Measurements from ENCODE around the gene TNNT2. TPM values are rescaled to one million over a fixed set of nuclear protein-coding genes. Genes with fewer than 3 reads are reported as not detected.

The TNNT2 gene
- total RNA-seq, 1 donor from 2014 or later: 9,445 TPM

GRCh38 chr1:201361652-201362504 is 15.6 kb downstream of the TNNT2 start:
- no peak for ATAC-seq
- DNase-seq (ENCODE audit: missing footprints): peak; percentile 34
- intact Hi-C loops (cut with DNase I): loop anchor here (5.0 kb wide), 1 partner anchor 110 kb away; no protein-coding TSS in a partner anchor

- intact Hi-C loops (cut with DNase I): loop anchor here (5.0 kb wide), 1 partner anchor 109 kb away; no protein-coding TSS in a partner anchor
- DNase-seq (ENCODE audit: missing footprints) (peak; percentile 32), ATAC-seq (no peak)
These were observed 16.4 kb downstream of the TNNT2 start for GRCh38 chr1:201360901-201361651.

GRCh38 chr1:201360486-201360885 is 17.0 kb downstream of the TNNT2 start:
- intact Hi-C loops (cut with DNase I): loop anchor here (5.0 kb wide), 1 partner anchor 108 kb away; no protein-coding TSS in a partner anchor
- peak; percentile 32 for DNase-seq (ENCODE audit: missing footprints)
- ATAC-seq: no peak

- no peak for DNase-seq (ENCODE audit: missing footprints)
These were observed 17.6 kb downstream of the TNNT2 start for GRCh38 chr1:201359873-201360210.

GRCh38 chr1:201359031-201359872 is 18.2 kb downstream of the TNNT2 start:
- ATAC-seq: no peak
- intact Hi-C loops (cut with DNase I): no loop called here
- DNase-seq (ENCODE audit: missing footprints): peak; percentile 15

More at GRCh38 chr1:201359873-201360210, 17.6 kb downstream of the TNNT2 start:
- intact Hi-C loops (cut with DNase I): loop anchor here (5.0 kb wide), 1 partner anchor 108 kb away; no protein-coding TSS in a partner anchor
- ATAC-seq: no peak

- ATAC-seq (no peak), DNase-seq (ENCODE audit: missing footprints) (no peak)
- intact Hi-C loops (cut with DNase I): no loop called here
These were observed 18.9 kb downstream of the TNNT2 start for GRCh38 chr1:201358596-201358995.

- ATAC-seq: peak; percentile 35
- intact Hi-C loops (cut with DNase I): no loop called here
- no peak for DNase-seq (ENCODE audit: missing footprints)
These were observed 19.7 kb downstream of the TNNT2 start for GRCh38 chr1:201357636-201358348.

GRCh38 chr1:201357211-201357610 is 20.3 kb downstream of the TNNT2 start:
- DNase-seq (ENCODE audit: missing footprints): no peak
- ATAC-seq: peak; percentile 40
- intact Hi-C loops (cut with DNase I): no loop called here

- DNase-seq (ENCODE audit: missing footprints) (no peak), ATAC-seq (peak; percentile 6)
- intact Hi-C loops (cut with DNase I): no loop called here
These were observed 20.8 kb downstream of the TNNT2 start for GRCh38 chr1:201356701-201357100.

- ATAC-seq (peak; percentile 1), DNase-seq (ENCODE audit: missing footprints) (no peak)
- intact Hi-C loops (cut with DNase I): no loop called here
These were observed 21.2 kb downstream of the TNNT2 start for GRCh38 chr1:201356236-201356635.

- intact Hi-C loops (cut with DNase I): no loop called here
- DNase-seq (ENCODE audit: missing footprints) (no peak), ATAC-seq (no peak)
These were observed 22.0 kb downstream of the TNNT2 start for GRCh38 chr1:201355471-201355870.

- no peak for ATAC-seq
- no peak for DNase-seq (ENCODE audit: missing footprints)
- intact Hi-C loops (cut with DNase I): no loop called here
These were observed 22.6 kb downstream of the TNNT2 start for GRCh38 chr1:201354901-201355295.

GRCh38 chr1:201354151-201354900 is 23.2 kb downstream of the TNNT2 start:
- DNase-seq (ENCODE audit: missing footprints) (no peak), ATAC-seq (no peak)
- intact Hi-C loops (cut with DNase I): no loop called here

GRCh38 chr1:201353186-201353940 is 24.1 kb downstream of the TNNT2 start:
- intact Hi-C loops (cut with DNase I): no loop called here
- no peak for ATAC-seq
- DNase-seq (ENCODE audit: missing footprints): no peak

GRCh38 chr1:201351617-201352016 is 25.9 kb downstream of the TNNT2 start:
- intact Hi-C loops (cut with DNase I): no loop called here
- DNase-seq (ENCODE audit: missing footprints) (no peak), ATAC-seq (no peak)

GRCh38 chr1:201350884-201351283 is 26.6 kb downstream of the TNNT2 start:
- intact Hi-C loops (cut with DNase I): no loop called here
- no peak for DNase-seq (ENCODE audit: missing footprints)
- ATAC-seq: no peak

- intact Hi-C loops (cut with DNase I): no loop called here
- DNase-seq (ENCODE audit: missing footprints) (no peak), ATAC-seq (no peak)
These were observed 27.1 kb downstream of the TNNT2 start for GRCh38 chr1:201350361-201350725.

Data from Right ventricle myocardium inferior (tissue), 1 donor.